H1 (cell line): ENCODE measurements around the gene SLC1A4. TPM values are rescaled to one million over a fixed set of nuclear protein-coding genes. Genes with fewer than 3 reads are reported as not detected.

ENCODE experiments used
- ATF3 ChIP-seq: IDR thresholded peaks from 2 replicates; pipeline ENCODE4 v1.6.1; 2011; ENCODE audit warnings: low read depth, mild to moderate bottlenecking, low read length; ENCODE audit not compliant: insufficient read depth
- BCL11A ChIP-seq, 2 experiments: IDR thresholded peaks; one replicate each; pipeline ENCODE4 v1.6.1; 2011; ENCODE audit warnings: low read depth in 2 of 2, low read length in 2 of 2, mild to moderate bottlenecking in 2 of 2
- CBX8 ChIP-seq: fragments of 300-800, 300-1000 bp; sonication (generic); IDR thresholded peaks from 2 replicates; pipeline ENCODE4 v1.7.1; 2016; ENCODE audit warnings: low read depth, low read length, borderline replicate concordance
- CTBP2 ChIP-seq: IDR thresholded peaks from 2 replicates; pipeline ENCODE4 v1.7.0; 2011; ENCODE audit warnings: borderline replicate concordance, mild to moderate bottlenecking, moderate library complexity, mixed read lengths, low read length; ENCODE audit not compliant: insufficient read depth, insufficient read length
- EGR1 ChIP-seq: IDR thresholded peaks from 2 replicates; pipeline ENCODE4 v1.6.1; 2011; ENCODE audit warnings: low read depth, low read length, borderline replicate concordance
- JUND ChIP-seq: IDR thresholded peaks from 2 replicates; pipeline ENCODE4 v1.6.1; 2011; ENCODE audit warnings: mild to moderate bottlenecking, improper control_type of control experiment, low read length
- PHF8 ChIP-seq: fragments of 200-600 bp; sonication (generic); conservative IDR thresholded peaks from 2 replicates; pipeline ENCODE4 v1.7.1; 2012; ENCODE audit warnings: low read depth, mild to moderate bottlenecking, inconsistent platforms, low read length, moderate library complexity
- SIN3A ChIP-seq, 2 experiments: IDR thresholded peaks in 1 of 2; conservative IDR thresholded peaks in 1 of 2; 2 replicates each; pipeline ENCODE4 v1.6.1; 2011 to 2012; ENCODE audit warnings: low read length in 2 of 2, improper control_type of control experiment in 1 of 2, low read depth in 1 of 2, mild to moderate bottlenecking in 1 of 2
- TAF1 ChIP-seq: IDR thresholded peaks from 2 replicates; pipeline ENCODE4 v1.6.1; 2011; ENCODE audit warnings: mild to moderate bottlenecking, low read depth, low read length
- ZNF274 ChIP-seq: IDR thresholded peaks from 2 replicates; pipeline ENCODE4 v1.7.0; 2012; ENCODE audit warnings: low read length, borderline replicate concordance; ENCODE audit errors: extremely low read depth
- polyA plus RNA-seq, 7 experiments: library from polyadenylated mRNA; depleted of rRNA in 3 of 7; stranded (reverse) in 5 of 7; unstranded in 2 of 7; fragments of >200 nt in 5 of 7; fragments of 200-250 nt in 2 of 7; gene quantifications; 1 replicate in 5 of 7; 2 replicates in 1 of 7; 4 replicates in 1 of 7; pipeline versions ENCODE4 v1.2.1 to v1.2.3, GENCODE V29; 2011 to 2013; ENCODE audit warnings: missing spikeins in 2 of 7, mixed read lengths in 2 of 7
- total RNA-seq: library from RNA; stranded (reverse); fragmentation: NEBNext Ultra II Directional; extraction: Animal tissue kit (Norgen Biotek cat#: 25700); gene quantifications from 2 replicates; pipeline ENCODE4 v1.2.1, GENCODE V29; 2021

SLC1A4 gene
- total and polyA plus RNA-seq, 2 of the 8 experiments (the other 6 are each of a cell fraction or from before 2014, with no cell fraction given), result 0.44 to 0.86 TPM

GRCh38 chr2:65062843-65063825 lies 73.9 kb downstream of the SLC1A4 start (continued):
- TF ChIP-seq ATF3, result no peak
- TF ChIP-seq EGR1, result no peak
- no peak for TF ChIP-seq BCL11A (IDR thresholded peaks at IDR 0.05; ENCODE audit: low read depth in 2 of 2, low read length in 2 of 2)
- no peak for TF ChIP-seq TAF1
- no peak for TF ChIP-seq CBX8
- TF ChIP-seq JUND, result no peak
- no peak for TF ChIP-seq PHF8
- TF ChIP-seq ZNF274, result no peak
- no peak for TF ChIP-seq SIN3A (conservative IDR thresholded peaks at IDR 0.05 in 1 of 2, IDR thresholded peaks at IDR 0.05 in 1 of 2; ENCODE audit: low read depth in 1 of 2, low read length in 2 of 2)
- no peak for TF ChIP-seq CTBP2
